Stimulated activated CD8-positive, alpha-beta memory T cell treated with anti-CD3 and anti-CD28 coated beads, Interleukin-15, amount 100 ng/mL, for 48 hours (primary cell): ENCODE data around the gene MISFA.
"Not testable (repeated sequence)": the region's sequence is repeated elsewhere in the genome, so short reads cannot be mapped to it uniquely, and the experiment has no call there.

ENCODE experiments used
- DNase-seq, 2 donors: peaks; one replicate each; pipeline ENCODE4 v3.0.0-alpha.2; 2020; ENCODE audit warnings: low read depth in 2 of 2

Gene MISFA

GRCh38 chr11:18599739-18600230, at the start of gene MISFA:
Gene MISFA, plus strand, starts transcription at chr11:18599789. Its CDS starts 140 bp downstream, at chr11:18599929.
- DNase-seq, result no peak

GRCh38 chr11:18563090-18563730, 36.4 kb upstream of the MISFA start:
- no peak for DNase-seq

- DNase-seq, result no peak
Observed at GRCh38 chr11:18564149-18564548, 35.4 kb upstream of the MISFA start.

- DNase-seq, result no peak
Observed at GRCh38 chr11:18566406-18566805, 33.2 kb upstream of the MISFA start.

- no peak for DNase-seq
Observed at GRCh38 chr11:18567081-18567480, 32.5 kb upstream of the MISFA start.

GRCh38 chr11:18575361-18575760, 24.2 kb upstream of the MISFA start:
- no peak for DNase-seq

GRCh38 chr11:18578975-18579598, 20.5 kb upstream of the MISFA start:
- DNase-seq, result no peak

GRCh38 chr11:18580113-18580766, 19.3 kb upstream of the MISFA start:
- no peak for DNase-seq

- no peak for DNase-seq
Observed at GRCh38 chr11:18581825-18582224, 17.8 kb upstream of the MISFA start.

- peak; percentile 63 to 69 for DNase-seq
Observed at GRCh38 chr11:18588297-18589252, 11.0 kb upstream of the MISFA start, which contains the start of gene UEVLD. Gene UEVLD, minus strand, starts transcription at chr11:18588734. Its CDS starts 80 bp downstream, at chr11:18588654.

- no peak for DNase-seq
Observed at GRCh38 chr11:18590571-18590970, 9.0 kb upstream of the MISFA start.

- not testable (repeated sequence) for DNase-seq
Observed at GRCh38 chr11:18594088-18594487, 5.5 kb upstream of the MISFA start.

GRCh38 chr11:18594999-18595749, 4.4 kb upstream of the MISFA start:
- DNase-seq, result no peak

GRCh38 chr11:18600915-18601569, 1.5 kb downstream of the MISFA start:
- DNase-seq, result no peak

GRCh38 chr11:18608376-18608775, 8.8 kb downstream of the MISFA start:
- no peak for DNase-seq

GRCh38 chr11:18611196-18611595, 11.6 kb downstream of the MISFA start:
- DNase-seq, result no peak

GRCh38 chr11:18612394-18612793, 12.8 kb downstream of the MISFA start:
- no peak for DNase-seq

GRCh38 chr11:18614667-18615066, 15.1 kb downstream of the MISFA start:
- DNase-seq, result no peak

GRCh38 chr11:18615628-18616392, 16.2 kb downstream of the MISFA start:
- DNase-seq, result no peak
